CD4-positive, alpha-beta memory T cell (primary cell): ENCODE results near the gene IL22RA2. TPM values are rescaled to one million over a fixed set of nuclear protein-coding genes. Genes with fewer than 3 reads are reported as not detected.
A peak's percentile ranks its signal among the peaks of the same experiment; 100 is the strongest.
"Not testable (repeated sequence)": the region's sequence is repeated elsewhere in the genome, so short reads cannot be mapped to it uniquely, and the experiment has no call there.

Experiments
- CTCF ChIA-PET: fragments of 350-600 bp; sonication (Branson Sonifier 250); formaldehyde crosslinking; loops from one replicate; lab custom pipeline; 2021; ENCODE audit warnings: inconsistent platforms; ENCODE audit not compliant: partially characterized antibody; lab: Charles Lee
- POLR2A ChIA-PET: fragments of 350-600 bp; sonication (Branson Sonifier 250); formaldehyde crosslinking; loops from one replicate; lab custom pipeline; 2021; ENCODE audit not compliant: partially characterized antibody; lab: Charles Lee
- DNase-seq, 5 donors: peaks; one replicate each; pipeline versions ENCODE4 v3.0.0 to v3.0.0-alpha.2; 2020 to 2022; ENCODE audit warnings: mixed read lengths in 1 of 5
- H3K27ac ChIP-seq: one replicate; pipeline ENCODE4 v1.7.0; 2013; ENCODE audit warnings: low read depth, low read length
- H3K27me3 ChIP-seq: 2 replicates; pipeline ENCODE4 v1.7.0; 2013; ENCODE audit warnings: mild to moderate bottlenecking, low read length, moderate library complexity; ENCODE audit not compliant: insufficient read depth
- H3K36me3 ChIP-seq: 2 replicates; pipeline ENCODE4 v1.7.0; 2013; ENCODE audit warnings: mild to moderate bottlenecking, low read length, moderate library complexity; ENCODE audit not compliant: insufficient read depth
- H3K4me1 ChIP-seq: 2 replicates; pipeline ENCODE4 v1.7.0; 2013; ENCODE audit warnings: mild to moderate bottlenecking, low read length, moderate library complexity; ENCODE audit not compliant: insufficient read depth
- H3K4me3 ChIP-seq, 2 donors: one replicate each; pipeline ENCODE4 v1.7.0; 2013; ENCODE audit warnings: low read length in 2 of 2, mild to moderate bottlenecking in 1 of 2
- H3K9me3 ChIP-seq, 2 donors: one replicate each; pipeline ENCODE4 v1.7.0; 2013; ENCODE audit warnings: low read length in 2 of 2, control low read depth in 1 of 2; ENCODE audit not compliant: control insufficient read depth in 1 of 2
- H3K27ac Mint-ChIP-seq, 7 donors: one replicate each; pipeline ENCODE4 v1.8.0; 2020 to 2021; ENCODE audit warnings: mixed read lengths in 7 of 7, mild to moderate bottlenecking in 6 of 7, inconsistent platforms in 3 of 7, moderate library complexity in 3 of 7
- H3K27me3 Mint-ChIP-seq, 2 donors: one replicate each; pipeline ENCODE4 v1.8.0; 2020 to 2021; ENCODE audit warnings: mixed read lengths in 2 of 2
- H3K36me3 Mint-ChIP-seq, 2 donors: one replicate each; pipeline ENCODE4 v1.8.0; 2020 to 2021; ENCODE audit warnings: mixed read lengths in 2 of 2, inconsistent platforms in 1 of 2, mild to moderate bottlenecking in 1 of 2
- H3K4me1 Mint-ChIP-seq, 4 donors: one replicate each; pipeline ENCODE4 v1.8.0; 2020 to 2021; ENCODE audit warnings: mixed read lengths in 4 of 4, mild to moderate bottlenecking in 1 of 4
- H3K4me3 Mint-ChIP-seq, 8 donors: one replicate each; pipeline ENCODE4 v1.8.0; 2020 to 2021; ENCODE audit warnings: mixed read lengths in 8 of 8, mild to moderate bottlenecking in 7 of 8, moderate library complexity in 6 of 8, inconsistent platforms in 3 of 8
- H3K9me3 Mint-ChIP-seq, 8 donors: one replicate each; pipeline ENCODE4 v1.8.0; 2020 to 2021; ENCODE audit warnings: mixed read lengths in 8 of 8, mild to moderate bottlenecking in 5 of 8, inconsistent platforms in 3 of 8, moderate library complexity in 1 of 8
- intact Hi-C: fragments of 100-400 bp; cut with micrococcal nuclease; formaldehyde crosslinking; loops from one replicate; pipeline ENCODE4 v1.15.1; 2023
- polyA plus RNA-seq, 2 donors: library from polyadenylated mRNA; unstranded; fragments of 300-500 nt; fragmentation: Illumina TruSeq; gene quantifications; one replicate each; pipeline ENCODE4 v1.2.3, GENCODE V29; 2021
- total RNA-seq, 2 experiments: library from RNA; stranded (reverse); gene quantifications; one replicate each; pipeline ENCODE4 v1.2.3, GENCODE V29; 2021

Gene IL22RA2
- total and polyA plus RNA-seq, 4 experiments from 2014 or later, result not detected

- POLR2A ChIA-PET, H3K4me3 Mint-ChIP-seq, H3K9me3 ChIP-seq, H3K27me3 ChIP-seq, H3K36me3 ChIP-seq, H3K4me3 ChIP-seq, intact Hi-C loops, H3K27ac ChIP-seq, H3K36me3 Mint-ChIP-seq, H3K27me3 Mint-ChIP-seq, DNase-seq: not testable (repeated sequence)
- Mint-ChIP-seq H3K27ac (peak overlapping the region in 4 of 7 donors; percentile 44 to 85 (median 75)), H3K9me3 (peaks cover 0 to 12% (median 5%) of the 10 kb centered on the region in 8 donors), H3K4me1 (peaks cover 21 to 45% (median 31%) of the 10 kb centered on the region in 4 donors)
- CTCF ChIA-PET, result interaction anchor here (0.9 to 1.0 kb wide), 2 partner anchors 10 to 13 kb away, joined by 3 read pairs; no protein-coding TSS in a partner anchor
- H3K4me1 ChIP-seq, result peaks cover 35% of the 10 kb centered on the region
Observed at GRCh38 chr6:137107047-137107766, 66.2 kb downstream of the IL22RA2 start.

DNA sequence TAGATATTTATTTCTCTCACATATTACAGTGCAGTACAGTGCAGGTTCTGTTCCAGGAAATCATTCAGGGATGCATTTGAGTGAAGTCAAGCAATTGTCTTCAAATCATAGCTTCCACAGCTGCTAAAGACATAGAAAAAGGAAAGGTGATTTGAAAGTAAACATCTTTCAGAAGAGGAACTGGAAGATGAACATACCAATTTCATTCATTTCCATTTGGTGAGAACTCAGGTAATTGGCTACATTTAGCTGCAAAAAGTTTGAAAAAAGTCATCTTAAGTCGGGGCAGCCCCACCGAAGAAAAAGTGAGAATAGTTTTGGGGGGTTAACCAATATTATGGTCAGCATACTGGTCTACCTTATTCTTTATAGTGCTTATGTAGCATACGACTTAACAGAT, 67.3 kb downstream of the IL22RA2 start:
- CTCF ChIA-PET, result interaction anchor here (0.9 to 1.5 kb wide), 4 partner anchors 9 to 60 kb away, joined by 3 to 9 read pairs (median 7); no protein-coding TSS in a partner anchor
- no peaks in the 10 kb centered on the region for H3K36me3 ChIP-seq
- Mint-ChIP-seq H3K27ac (peak overlapping the region in 3 of 7 donors; percentile 26 to 81 (median 54)), H3K27me3 (peaks cover 0 to 2% of the 10 kb centered on the region in 2 donors), H3K4me1 (peaks cover 21 to 45% (median 32%) of the 10 kb centered on the region in 4 donors), H3K9me3 (peaks cover 0 to 12% (median 5%) of the 10 kb centered on the region in 8 donors), H3K4me3 (peak overlapping the region in 2 of 8 donors; percentile 26 to 74), H3K36me3 (no peaks in the 10 kb centered on the region)
- DNase-seq, result no peak
- no peaks in the 10 kb centered on the region for H3K27me3 ChIP-seq
- no peak overlapping the region for H3K4me3 ChIP-seq
- no peaks in the 10 kb centered on the region for H3K9me3 ChIP-seq
- no peak overlapping the region for H3K27ac ChIP-seq
- H3K4me1 ChIP-seq, result peaks cover 35% of the 10 kb centered on the region
- POLR2A ChIA-PET, result no interaction called here
- intact Hi-C loops, result no loop called here

GRCh38 chr6:137105375-137105774, 68.1 kb downstream of the IL22RA2 start:
- peaks cover 35% of the 10 kb centered on the region for H3K4me1 ChIP-seq
- CTCF ChIA-PET, result interaction anchor here (0.7 to 1.5 kb wide), 4 partner anchors 11 to 60 kb away, joined by 3 to 9 read pairs (median 7); no protein-coding TSS in a partner anchor
- peak in 4 of 5 donors; percentile 28 to 59 (median 39) for DNase-seq

DNA sequence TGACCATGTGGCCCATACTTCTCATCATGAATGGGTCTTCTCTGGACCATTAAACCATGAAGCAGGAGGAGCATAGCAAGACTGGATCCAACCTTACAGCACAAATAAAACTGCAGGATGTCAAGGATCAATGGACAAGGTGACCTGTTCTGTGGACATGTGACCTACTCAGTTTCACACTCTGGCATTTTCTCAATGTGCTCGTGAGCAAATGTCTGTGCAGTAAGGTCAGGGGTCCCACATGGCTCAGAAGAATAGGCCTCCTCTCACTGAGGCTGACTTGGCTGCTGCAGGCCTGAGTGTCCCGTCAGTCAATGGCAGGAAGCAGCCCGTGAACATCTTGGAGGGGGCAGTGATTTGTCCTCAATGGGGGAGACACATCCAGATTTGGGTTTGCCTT, 68.5 kb downstream of the IL22RA2 start:
- H3K4me1 ChIP-seq, result peaks cover 35% of the 10 kb centered on the region
- ChIA-PET POLR2A (interaction anchor here (1.0 kb wide), 1 partner anchor 114 kb away, joined by 3 read pairs; no protein-coding TSS in a partner anchor), CTCF (interaction anchor here (1.1 to 1.5 kb wide), 3 partner anchors 11 to 61 kb away, joined by 8 to 9 read pairs (median 8); no protein-coding TSS in a partner anchor)
- no peak overlapping the region for H3K27ac ChIP-seq
- H3K27me3 Mint-ChIP-seq, result peaks cover 0 to 2% of the 10 kb centered on the region in 2 donors
- peaks cover 0 to 12% (median 4%) of the 10 kb centered on the region in 8 donors for H3K9me3 Mint-ChIP-seq
- peak overlapping the region in 5 of 8 donors; percentile 24 to 79 (median 62) for H3K4me3 Mint-ChIP-seq
- no peaks in the 10 kb centered on the region for H3K36me3 Mint-ChIP-seq
- no peak for DNase-seq
- intact Hi-C loops, result no loop called here
- no peak overlapping the region for H3K4me3 ChIP-seq
- H3K4me1 Mint-ChIP-seq, result peaks cover 21 to 45% (median 33%) of the 10 kb centered on the region in 4 donors
- peak overlapping the region; percentile 1 to 83 (median 77) for H3K27ac Mint-ChIP-seq
- no peaks in the 10 kb centered on the region for H3K9me3 ChIP-seq
- H3K27me3 ChIP-seq, result no peaks in the 10 kb centered on the region
- H3K36me3 ChIP-seq, result no peaks in the 10 kb centered on the region

More at GRCh38 chr6:137105375-137105774, 68.1 kb downstream of the IL22RA2 start:
- Mint-ChIP-seq H3K27me3 (peaks cover 0 to 2% of the 10 kb centered on the region in 2 donors), H3K36me3 (no peaks in the 10 kb centered on the region), H3K27ac (peak overlapping the region; percentile 8 to 83 (median 77)), H3K4me3 (peak overlapping the region in 6 of 8 donors; percentile 10 to 79 (median 60)), H3K9me3 (peaks cover 0 to 12% (median 5%) of the 10 kb centered on the region in 8 donors), H3K4me1 (peaks cover 21 to 45% (median 33%) of the 10 kb centered on the region in 4 donors)
- Histone ChIP-seq H3K36me3 (no peaks in the 10 kb centered on the region), H3K27ac (no peak overlapping the region), H3K9me3 (no peaks in the 10 kb centered on the region), H3K4me3 (no peak overlapping the region), H3K27me3 (no peaks in the 10 kb centered on the region)
- POLR2A ChIA-PET, result interaction anchor here (1.0 kb wide), 1 partner anchor 113 kb away, joined by 3 read pairs; no protein-coding TSS in a partner anchor
- intact Hi-C loops, result no loop called here

DNA sequence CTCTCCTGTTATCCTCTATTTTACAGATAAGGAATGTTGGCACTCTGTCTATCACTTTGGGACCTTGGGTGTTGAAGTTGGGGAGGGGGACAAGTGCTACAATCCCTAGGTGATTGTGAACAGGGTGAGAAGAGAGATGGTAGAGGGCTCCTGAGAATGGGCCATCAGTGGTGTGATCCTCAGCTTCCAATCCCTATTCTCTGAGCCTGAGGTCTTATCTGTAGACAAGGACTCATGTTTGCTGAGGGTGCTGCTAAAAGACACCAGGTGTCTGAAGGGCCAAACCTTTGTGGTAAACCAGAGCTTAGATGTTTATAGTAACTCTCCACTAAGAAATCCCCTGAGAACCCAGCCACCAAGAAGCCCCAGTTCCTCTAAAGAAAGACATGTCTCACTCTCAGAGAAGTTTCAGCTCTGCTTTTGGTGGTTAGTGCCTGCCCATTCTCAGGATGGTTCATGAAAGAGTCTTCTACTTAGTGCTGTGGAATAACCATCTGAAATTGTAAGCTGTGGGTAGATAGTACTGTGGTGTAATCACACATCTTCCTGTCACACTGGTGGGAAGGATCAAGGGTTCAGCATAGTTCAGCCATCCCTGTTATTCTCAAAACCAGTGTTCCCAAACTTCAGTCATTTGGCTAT, 70.5 kb downstream of the IL22RA2 start:
- Histone ChIP-seq H3K4me3 (no peak overlapping the region), H3K27me3 (no peaks in the 10 kb centered on the region), H3K4me1 (peaks cover 35% of the 10 kb centered on the region), H3K36me3 (no peaks in the 10 kb centered on the region), H3K9me3 (no peaks in the 10 kb centered on the region), H3K27ac (no peak overlapping the region)
- Mint-ChIP-seq H3K36me3 (no peaks in the 10 kb centered on the region), H3K9me3 (peaks cover 0 to 12% (median 2%) of the 10 kb centered on the region in 8 donors), H3K4me1 (peaks cover 21 to 50% (median 32%) of the 10 kb centered on the region in 4 donors), H3K27me3 (no peaks in the 10 kb centered on the region), H3K27ac (peak overlapping the region in 4 of 7 donors; percentile 1 to 76 (median 17)), H3K4me3 (peak overlapping the region in 2 of 8 donors; percentile 16 to 20)
- ChIA-PET POLR2A (interaction anchor here (1.3 to 1.4 kb wide), 2 partner anchors 9 to 63 kb away, joined by 3 to 4 read pairs; no protein-coding TSS in a partner anchor), CTCF (interaction anchor here (1.5 to 1.9 kb wide), 2 partner anchors 9 to 63 kb away, joined by 6 to 8 read pairs; no protein-coding TSS in a partner anchor)
- intact Hi-C loops, result no loop called here
- DNase-seq, result peak in 4 of 5 donors; percentile 6 to 41 (median 29)

GRCh38 chr6:137102050-137102848, 71.2 kb downstream of the IL22RA2 start:
- no peaks in the 10 kb centered on the region for H3K9me3 ChIP-seq
- H3K4me3 ChIP-seq, result no peak overlapping the region
- H3K4me1 Mint-ChIP-seq, result peaks cover 21 to 42% (median 30%) of the 10 kb centered on the region in 4 donors
- H3K27ac ChIP-seq, result no peak overlapping the region
- no peaks in the 10 kb centered on the region for H3K27me3 ChIP-seq
- intact Hi-C loops, result no loop called here
- H3K36me3 ChIP-seq, result no peaks in the 10 kb centered on the region
- H3K27me3 Mint-ChIP-seq, result no peaks in the 10 kb centered on the region
- DNase-seq, result no peak
- peaks cover 0 to 12% (median 2%) of the 10 kb centered on the region in 8 donors for H3K9me3 Mint-ChIP-seq
- POLR2A ChIA-PET, result interaction anchor here (1.4 kb wide), 1 partner anchor 64 kb away, joined by 4 read pairs; no protein-coding TSS in a partner anchor
- CTCF ChIA-PET, result interaction anchor here (1.5 to 1.9 kb wide), 2 partner anchors 8 to 64 kb away, joined by 6 to 8 read pairs; no protein-coding TSS in a partner anchor
- H3K4me1 ChIP-seq, result peaks cover 35% of the 10 kb centered on the region
- H3K27ac Mint-ChIP-seq, result peak overlapping the region in 3 of 7 donors; percentile 1 to 29 (median 10)
- peak overlapping the region in 2 of 8 donors; percentile 16 to 20 for H3K4me3 Mint-ChIP-seq
- H3K36me3 Mint-ChIP-seq, result no peaks in the 10 kb centered on the region
